HepG2 (cell line): Measurements from ENCODE around the gene TEX19. TPM values are rescaled to one million over a fixed set of nuclear protein-coding genes. Genes with fewer than 3 reads are reported as not detected.

Experiments used
- ATAC-seq: fragments of 200-7000 bp; cut with Tn5 transposase; 3 replicates; pipeline ENCODE4 v1.9.1; 2020; ENCODE audit warnings: mild to moderate bottlenecking, moderate library complexity
- Bru-seq: library from RNA; stranded (reverse); fragments of 400-500 nt; gene quantifications from one replicate; lab custom pipeline; 2021; lab: Mats Ljungman, UMichigan
- BruChase-seq, 2 experiments: library from RNA; stranded (reverse); fragments of 400-500 nt; gene quantifications; one replicate each; lab custom pipeline; 2021; lab: Mats Ljungman, UMichigan
- BruUV-seq: library from RNA; stranded (reverse); fragments of 400-500 nt; replicated peaks from 2 replicates; lab custom pipeline; 2021; lab: Mats Ljungman, UMichigan
- CTCF ChIA-PET: fragments of 300-600 bp; formaldehyde crosslinking; extraction: SDS; loops from one replicate; lab custom pipeline; 2021; ENCODE audit warnings: low total read pairs, inconsistent platforms, low intra/inter-chr PET ratio; lab: Yijun Ruan, JAX
- POLR2A ChIA-PET: fragments of 350-600 bp; sonication (Branson Sonifier 250); formaldehyde crosslinking; loops from one replicate; lab custom pipeline; 2020; ENCODE audit warnings: antibody characterized with exemption, inconsistent platforms; lab: Yijun Ruan, JAX
- DNase-seq: peaks from one replicate; pipeline ENCODE4 v3.0.0-alpha.2; 2015; ENCODE audit warnings: low spot score
- FAIRE-seq: peaks from 3 replicates; lab custom pipeline; 2011; peaks lifted over from hg19 to GRCh38; lab: Jason Lieb, UNC
- H2AFZ ChIP-seq: one replicate; pipeline ENCODE4 v1.6.1; 2011; ENCODE audit warnings: low read length, inconsistent platforms
- H3K27ac ChIP-seq: fragments of 300-600 bp; 3 replicates; pipeline ENCODE4 v1.8.0; 2011; ENCODE audit warnings: mixed run types, mild to moderate bottlenecking, mixed read lengths, low read length, inconsistent platforms; ENCODE audit not compliant: insufficient read depth; ENCODE audit errors: extremely low read length
- H3K27me3 ChIP-seq, 2 experiments: fragments of 200-600 bp in 1 of 2; 2 replicates in 1 of 2; 3 replicates in 1 of 2; pipeline versions ENCODE4 v1.6.0 to v1.8.0; 2011; ENCODE audit warnings: low read length in 2 of 2, mild to moderate bottlenecking in 2 of 2, moderate library complexity in 2 of 2, inconsistent platforms in 1 of 2; ENCODE audit not compliant: insufficient read depth in 2 of 2, control insufficient read depth in 1 of 2
- H3K36me3 ChIP-seq, 2 experiments: fragments of 200-600 bp in 1 of 2; replicated peaks in 1 of 2; 2 replicates in 1 of 2; 3 replicates in 1 of 2; pipeline versions ENCODE4 v1.5.1 to v1.8.0; 2011; ENCODE audit warnings: low read length in 2 of 2, inconsistent platforms in 1 of 2; ENCODE audit not compliant: insufficient read depth in 2 of 2, control insufficient read depth in 1 of 2
- H3K4me1 ChIP-seq: 2 replicates; pipeline ENCODE4 v1.5.1; 2012; ENCODE audit warnings: low read length, inconsistent platforms; ENCODE audit not compliant: insufficient read depth
- H3K4me2 ChIP-seq: 2 replicates; pipeline ENCODE4 v1.6.0; 2011; ENCODE audit warnings: low read depth, low read length, inconsistent platforms
- H3K4me3 ChIP-seq, 3 experiments: fragments of 200-600 bp in 1 of 3; sonication (generic), shearing (Covaris generic) in 1 of 3; replicated peaks in 1 of 3; 2 replicates each; pipeline ENCODE4 v1.5.1; 2011 to 2016; ENCODE audit warnings: low read length in 3 of 3, inconsistent platforms in 2 of 3, low read depth in 2 of 3, mild to moderate bottlenecking in 2 of 3, control low read depth in 1 of 3, mixed read lengths in 1 of 3; ENCODE audit not compliant: insufficient read depth in 1 of 3
- H3K79me2 ChIP-seq: one replicate; pipeline ENCODE4 v1.6.1; 2011; ENCODE audit warnings: low read length, inconsistent platforms; ENCODE audit not compliant: insufficient read depth
- H3K9ac ChIP-seq: 2 replicates; pipeline ENCODE4 v1.6.0; 2011; ENCODE audit warnings: mild to moderate bottlenecking, low read depth, low read length, inconsistent platforms; ENCODE audit not compliant: insufficient read depth
- H3K9me3 ChIP-seq: 2 replicates; pipeline ENCODE4 v1.5.1; 2012; ENCODE audit warnings: mild to moderate bottlenecking, low read length
- H4K20me1 ChIP-seq: 2 replicates; pipeline ENCODE4 v1.6.0; 2011; ENCODE audit warnings: inconsistent platforms, mild to moderate bottlenecking, low read length, moderate library complexity; ENCODE audit not compliant: insufficient read depth
- KAT8 ChIP-seq: IDR thresholded peaks from 2 replicates; pipeline ENCODE4 v1.6.1; 2016; ENCODE audit warnings: missing genetic modification reagents, missing compliant biosample characterization
- NFKB2 ChIP-seq: sonication (generic); formaldehyde crosslinking; IDR thresholded peaks from 2 replicates; pipeline ENCODE4 v1.4.0; 2020; ENCODE audit warnings: missing genetic modification reagents, borderline replicate concordance
- NKX3-1 ChIP-seq: sonication (generic); formaldehyde crosslinking; IDR thresholded peaks from 2 replicates; pipeline ENCODE4 v1.5.0; 2020; ENCODE audit warnings: missing genetic modification reagents
- ZNF768 ChIP-seq: sonication (generic); formaldehyde crosslinking; IDR thresholded peaks from 2 replicates; pipeline ENCODE4 v1.4.0; 2020; ENCODE audit warnings: missing genetic modification reagents
- ZNF772 ChIP-seq: sonication (generic); formaldehyde crosslinking; IDR thresholded peaks from 2 replicates; pipeline ENCODE4 v1.5.0; 2020; ENCODE audit warnings: mild to moderate bottlenecking, missing genetic modification reagents
- WGBS: methylation state at CpG from one replicate; pipeline ENCODE4 v1.1.6; 2017; ENCODE audit warnings: low lambda C conversion rate; 5-methylcytosine and 5-hydroxymethylcytosine counted together
- in situ Hi-C: cut with HindIII; loops from 2 replicates; pipeline ENCODE4 v1.10.0; 2017; ENCODE audit warnings: low pct_unique_long_range_greater_than_20kb; ENCODE audit not compliant: extremely low pct_ligation_motif_present
- intact Hi-C: fragments of 100-400 bp; cut with micrococcal nuclease; formaldehyde crosslinking; loops from one replicate; pipeline ENCODE4 v1.10.0; 2022; ENCODE audit not compliant: unreplicated experiment
- long read RNA-seq, 2 experiments: library from RNA in 1 of 2; library from polyadenylated mRNA in 1 of 2; stranded (forward) in 1 of 2; unstranded in 1 of 2; transcript quantifications; one replicate each; pipeline ENCODE4 v2.0.0, GENCODE V29; 2019 to 2022
- polyA minus RNA-seq, 3 experiments: library from RNA; depleted of rRNA, polyadenylated mRNA; stranded (reverse); fragments of >200 nt; gene quantifications; 2 replicates each; pipeline ENCODE4 v1.2.3, GENCODE V29; 2011; ENCODE audit warnings: low replicate concordance in 1 of 3
- polyA plus RNA-seq, 8 experiments: library from polyadenylated mRNA; depleted of rRNA in 3 of 8; stranded (reverse) in 7 of 8; unstranded in 1 of 8; fragments of >200 nt; fragmentation: Illumina TruSeq in 4 of 8; extraction: Trizol in 4 of 8; gene quantifications; 2 replicates each; pipeline versions ENCODE4 v1.2.1 to v1.2.3, GENCODE V29; 2011 to 2016; ENCODE audit warnings: low read depth in 4 of 8, missing spikeins in 1 of 8, mixed read lengths in 1 of 8; ENCODE audit not compliant: insufficient read depth in 1 of 8
- total RNA-seq, 5 experiments: library from RNA; depleted of rRNA; stranded (reverse); fragments of >200 nt; fragmentation: Illumina TruSeq; extraction: Trizol; gene quantifications; 2 replicates each; pipeline ENCODE4 v1.2.3, GENCODE V29; 2016; ENCODE audit warnings: low read depth in 1 of 5
- TF ChIP-seq, protein P1 (sequence below): sonication (generic); formaldehyde crosslinking; IDR thresholded peaks from 2 replicates; pipeline ENCODE4 v1.8.1; 2023; ENCODE audit warnings: missing genetic modification reagents, inconsistent platforms, borderline replicate concordance
- TF ChIP-seq, protein P2 (sequence below): sonication (generic); formaldehyde crosslinking; IDR thresholded peaks from 2 replicates; pipeline ENCODE4 v1.4.0; 2020; ENCODE audit warnings: missing genetic modification reagents
- TF ChIP-seq, protein P3 (sequence below), 2 experiments: sonication (generic) in 1 of 2; formaldehyde crosslinking in 1 of 2; IDR thresholded peaks; 2 replicates each; pipeline versions ENCODE4 v1.5.1 to v1.6.1; 2011 to 2020; ENCODE audit warnings: borderline replicate concordance in 1 of 2, low read depth in 1 of 2, low read length in 1 of 2, mild to moderate bottlenecking in 1 of 2, missing genetic modification reagents in 1 of 2, moderate library complexity in 1 of 2
- TF ChIP-seq, protein P4 (sequence below): IDR thresholded peaks from 2 replicates; pipeline ENCODE4 v1.6.1; 2016; ENCODE audit warnings: missing compliant biosample characterization, missing genetic modification reagents, borderline replicate concordance

Gene TEX19, protein sequence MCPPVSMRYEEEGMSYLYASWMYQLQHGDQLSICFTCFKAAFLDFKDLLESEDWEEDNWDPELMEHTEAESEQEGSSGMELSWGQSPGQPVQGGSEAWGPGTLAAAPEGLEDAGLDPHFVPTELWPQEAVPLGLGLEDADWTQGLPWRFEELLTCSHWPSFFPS
- total RNA-seq (2016; rRNA removed; fragmentation: Illumina TruSeq; extraction: Trizol), result 1.3 and 1.8 TPM in 2 replicates
- total RNA-seq (2016; cell fraction: cytosol; rRNA removed; fragmentation: Illumina TruSeq; extraction: Trizol; ENCODE audit: low read depth), result 0.61 and 0.62 TPM in 2 replicates
- 1.6 TPM in 2 replicates for total RNA-seq (2016; cell fraction: insoluble cytoplasmic fraction; rRNA removed; fragmentation: Illumina TruSeq; extraction: Trizol)
- total RNA-seq (2016; cell fraction: membrane; rRNA removed; fragmentation: Illumina TruSeq; extraction: Trizol), result 1.4 and 1.7 TPM in 2 replicates
- total RNA-seq (2016; cell fraction: nucleus; rRNA removed; fragmentation: Illumina TruSeq; extraction: Trizol), result 0.31 and 0.50 TPM in 2 replicates
- polyA plus RNA-seq (2011; rRNA removed), result 4.9 and 6.0 TPM in 2 replicates
- 4.4 and 5.4 TPM in 2 replicates for polyA plus RNA-seq (2011; cell fraction: cytosol; rRNA removed)
- polyA plus RNA-seq (2011; cell fraction: nucleus; rRNA removed), result 1.8 TPM in 2 replicates
- 3.9 TPM in 2 replicates for polyA plus RNA-seq (2012)
- polyA plus RNA-seq (2016; cell fraction: cytosol; fragmentation: Illumina TruSeq; extraction: Trizol; ENCODE audit: low read depth), result 0.29 and 0.36 TPM in 2 replicates
- polyA plus RNA-seq (2016; cell fraction: insoluble cytoplasmic fraction; fragmentation: Illumina TruSeq; extraction: Trizol; ENCODE audit: low read depth), result 1.2 and 1.6 TPM in 2 replicates
- 0.61 and 0.72 TPM in 2 replicates for polyA plus RNA-seq (2016; cell fraction: membrane; fragmentation: Illumina TruSeq; extraction: Trizol; ENCODE audit: low read depth)
- polyA plus RNA-seq (2016; cell fraction: nucleus; fragmentation: Illumina TruSeq; extraction: Trizol; ENCODE audit: insufficient read depth, low read depth), result 0.55 and 1.4 TPM in 2 replicates
- 1.6 and 8.6 TPM in 2 replicates for polyA minus RNA-seq (2011; rRNA and poly(A)+ RNA removed; ENCODE audit: low replicate concordance)
- 1.8 and 2.5 TPM in 2 replicates for polyA minus RNA-seq (2011; cell fraction: cytosol; rRNA and poly(A)+ RNA removed)
- 0.26 and 0.50 TPM in 2 replicates for polyA minus RNA-seq (2011; cell fraction: nucleus; rRNA and poly(A)+ RNA removed)
- Bru-seq, nascent RNA, result percentile 31 among the genes with signal in this experiment
- percentile 40 among the genes with signal in this experiment for BruChase-seq, experiment 1, labeled RNA remaining after a 6-hour chase
- BruChase-seq, experiment 2, labeled RNA remaining after a 2-hour chase, result percentile 35 among the genes with signal in this experiment
- long read RNA-seq, experiment 1, partial matches to known transcripts, result 0 of 3 reads
- long read RNA-seq, experiment 1, other reads (novel, unspliced or antisense), result 0 of 3 reads
- long read RNA-seq, experiment 2, partial matches to known transcripts, result 4 of 8 reads
- long read RNA-seq, experiment 2, other reads (novel, unspliced or antisense), result 0 of 8 reads

DNA sequence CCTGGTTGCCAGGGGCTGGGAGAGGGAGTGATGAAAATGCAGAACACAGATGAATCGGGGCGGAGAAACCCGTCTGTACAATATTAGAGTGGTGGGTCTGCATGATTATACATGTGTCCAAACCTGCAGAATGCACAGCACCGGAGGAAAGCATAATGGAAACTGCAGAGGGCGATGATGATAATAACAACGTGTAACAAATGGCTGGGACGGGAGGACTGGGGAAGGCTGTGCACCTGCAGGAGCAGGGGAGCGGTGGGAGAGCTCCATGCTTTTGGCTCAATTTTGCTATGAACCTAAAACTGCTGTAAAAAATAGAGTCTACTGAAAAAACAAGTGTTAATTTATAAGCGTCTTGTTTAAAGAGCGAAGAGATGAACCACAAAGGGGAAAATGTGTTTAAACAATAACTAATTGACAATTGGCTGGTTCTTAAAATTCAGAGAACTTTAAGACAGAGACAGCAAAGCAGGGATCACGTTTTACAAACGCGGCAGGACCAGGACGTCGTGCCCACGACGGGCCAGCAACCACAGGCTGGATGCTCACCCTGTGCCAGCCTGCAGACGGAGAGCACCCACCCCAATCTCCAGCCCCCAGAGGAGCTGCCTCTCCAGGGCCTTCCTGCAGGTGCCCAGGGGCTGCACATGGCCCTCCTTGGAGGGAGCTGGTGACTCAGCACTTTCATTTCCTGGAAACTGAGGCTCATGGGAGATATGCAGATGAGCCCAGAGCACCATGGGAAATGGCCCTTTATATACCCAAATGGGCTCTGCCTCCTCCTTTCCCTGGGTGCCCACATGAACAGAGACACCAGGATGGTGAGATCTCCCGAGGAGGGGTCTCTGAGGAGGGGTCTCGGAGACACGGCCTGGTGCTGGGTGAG, at the start of gene TEX19:
TSS of gene TEX19 (plus strand) at position 783 of the 886 bp plus-strand sequence. CDS start 2,904 bp downstream, outside the sequence.
- BruUV-seq, result no TSS peak
- TF ChIP-seq ZNF768 (CRISPR knock-in tag), result peak; percentile 67; the same call in 1 of the 2 replicates
- peak; percentile 74 for TF ChIP-seq KAT8 (CRISPR knock-in tag)
- TF ChIP-seq, protein P1, sequence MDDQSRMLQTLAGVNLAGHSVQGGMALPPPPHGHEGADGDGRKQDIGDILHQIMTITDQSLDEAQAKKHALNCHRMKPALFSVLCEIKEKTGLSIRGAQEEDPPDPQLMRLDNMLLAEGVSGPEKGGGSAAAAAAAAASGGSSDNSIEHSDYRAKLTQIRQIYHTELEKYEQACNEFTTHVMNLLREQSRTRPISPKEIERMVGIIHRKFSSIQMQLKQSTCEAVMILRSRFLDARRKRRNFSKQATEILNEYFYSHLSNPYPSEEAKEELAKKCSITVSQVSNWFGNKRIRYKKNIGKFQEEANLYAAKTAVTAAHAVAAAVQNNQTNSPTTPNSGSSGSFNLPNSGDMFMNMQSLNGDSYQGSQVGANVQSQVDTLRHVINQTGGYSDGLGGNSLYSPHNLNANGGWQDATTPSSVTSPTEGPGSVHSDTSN, result no peak
- TF ChIP-seq, protein P2, sequence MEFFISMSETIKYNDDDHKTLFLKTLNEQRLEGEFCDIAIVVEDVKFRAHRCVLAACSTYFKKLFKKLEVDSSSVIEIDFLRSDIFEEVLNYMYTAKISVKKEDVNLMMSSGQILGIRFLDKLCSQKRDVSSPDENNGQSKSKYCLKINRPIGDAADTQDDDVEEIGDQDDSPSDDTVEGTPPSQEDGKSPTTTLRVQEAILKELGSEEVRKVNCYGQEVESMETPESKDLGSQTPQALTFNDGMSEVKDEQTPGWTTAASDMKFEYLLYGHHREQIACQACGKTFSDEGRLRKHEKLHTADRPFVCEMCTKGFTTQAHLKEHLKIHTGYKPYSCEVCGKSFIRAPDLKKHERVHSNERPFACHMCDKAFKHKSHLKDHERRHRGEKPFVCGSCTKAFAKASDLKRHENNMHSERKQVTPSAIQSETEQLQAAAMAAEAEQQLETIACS (CRISPR knock-in tag), result no peak
- peak; percentile 73; the same call in 1 of the 2 replicates for TF ChIP-seq ZNF772 (CRISPR knock-in tag)
- peak; percentile 70; the same call in 1 of the 2 replicates for TF ChIP-seq NFKB2 (CRISPR knock-in tag)
- TF ChIP-seq, protein P3, sequence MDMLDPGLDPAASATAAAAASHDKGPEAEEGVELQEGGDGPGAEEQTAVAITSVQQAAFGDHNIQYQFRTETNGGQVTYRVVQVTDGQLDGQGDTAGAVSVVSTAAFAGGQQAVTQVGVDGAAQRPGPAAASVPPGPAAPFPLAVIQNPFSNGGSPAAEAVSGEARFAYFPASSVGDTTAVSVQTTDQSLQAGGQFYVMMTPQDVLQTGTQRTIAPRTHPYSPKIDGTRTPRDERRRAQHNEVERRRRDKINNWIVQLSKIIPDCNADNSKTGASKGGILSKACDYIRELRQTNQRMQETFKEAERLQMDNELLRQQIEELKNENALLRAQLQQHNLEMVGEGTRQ (IDR thresholded peaks at IDR 0.05; ENCODE audit: low read depth, low read length), result no peak
- TF ChIP-seq, protein P3 (CRISPR knock-in tag; IDR thresholded peaks at IDR 0.05; ENCODE audit: borderline replicate concordance), result no peak
- TF ChIP-seq NKX3-1 (CRISPR knock-in tag), result 0 out of 2 replicates have a peak, but pooled peaks have one; percentile 38
- TF ChIP-seq, protein P4, sequence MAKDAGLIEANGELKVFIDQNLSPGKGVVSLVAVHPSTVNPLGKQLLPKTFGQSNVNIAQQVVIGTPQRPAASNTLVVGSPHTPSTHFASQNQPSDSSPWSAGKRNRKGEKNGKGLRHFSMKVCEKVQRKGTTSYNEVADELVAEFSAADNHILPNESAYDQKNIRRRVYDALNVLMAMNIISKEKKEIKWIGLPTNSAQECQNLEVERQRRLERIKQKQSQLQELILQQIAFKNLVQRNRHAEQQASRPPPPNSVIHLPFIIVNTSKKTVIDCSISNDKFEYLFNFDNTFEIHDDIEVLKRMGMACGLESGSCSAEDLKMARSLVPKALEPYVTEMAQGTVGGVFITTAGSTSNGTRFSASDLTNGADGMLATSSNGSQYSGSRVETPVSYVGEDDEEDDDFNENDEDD (CRISPR knock-in tag), result peak; percentile 70; the same call in 1 of the 2 replicates

More for the DNA sequence above, at the start of gene TEX19:
- no peak within 1 kb of the TSS for H3K4me3 ChIP-seq
- no peak within 1 kb of the TSS for H2AFZ ChIP-seq
- H4K20me1 ChIP-seq, result no peaks in the 10 kb centered on the region
- WGBS, result 43% methylated on average over 21 of the region's 21 CpGs
- H3K27me3 ChIP-seq, result no peaks in the 10 kb centered on the region
- H3K36me3 ChIP-seq, result no peaks in the 10 kb centered on the region
- intact Hi-C loops, result no loop called here
- H3K4me2 ChIP-seq, result peak within 1 kb of the TSS; percentile 25
- in situ Hi-C loops, result loop anchor here (10.0 kb wide), 1 partner anchor 196 kb away; no protein-coding TSS in a partner anchor
- H3K9me3 ChIP-seq, result no peaks in the 10 kb centered on the region
- DNase-seq (no peak), ATAC-seq (peak; percentile 19; the same call in 2 of the 3 replicates), FAIRE-seq (no peak)
- CTCF ChIA-PET, result no interaction called here
- H3K79me2 ChIP-seq, result no peaks in the 10 kb centered on the region
- H3K9ac ChIP-seq, result no peak within 1 kb of the TSS
- H3K4me1 ChIP-seq, result peaks cover 62% of the 10 kb centered on the region
- H3K27ac ChIP-seq, result no peak within 1 kb of the TSS
- POLR2A ChIA-PET, result interaction anchor here (0.8 to 5.0 kb wide), 8 partner anchors 8 to 54 kb away, joined by 3 to 36 read pairs (median 9); partner anchors contain the start of gene CD7
